Natural killer cell (primary cell): Measurements from ENCODE around the gene CFAP251. TPM values are rescaled to one million over a fixed set of nuclear protein-coding genes. Genes with fewer than 3 reads are reported as not detected.
"Not testable (repeated sequence)": the region's sequence is repeated elsewhere in the genome, so short reads cannot be mapped to it uniquely, and the experiment has no call there.

Source experiments
- ATAC-seq, 3 donors: fragments of 150-1000 bp in 2 of 3; fragments of 200-7000 bp in 1 of 3; cut with Tn5 transposase; 1 replicate in 1 of 3; 2 replicates in 2 of 3; pipeline ENCODE4 v1.10.0; 2021; ENCODE audit warnings: mild to moderate bottlenecking in 2 of 3, moderate library complexity in 2 of 3
- DNase-seq, 2 donors: peaks; one replicate each; pipeline versions ENCODE4 v3.0.0 to v3.0.0-alpha.2; 2013 to 2021; ENCODE audit warnings: mixed read lengths in 1 of 2
- H3K27ac ChIP-seq: one replicate; pipeline ENCODE4 v1.5.1; 2013; ENCODE audit warnings: mild to moderate bottlenecking, low read length
- H3K27me3 ChIP-seq: one replicate; pipeline ENCODE4 v1.6.1; 2013; ENCODE audit warnings: low read length; ENCODE audit not compliant: control insufficient read depth, insufficient read depth
- H3K36me3 ChIP-seq: one replicate; pipeline ENCODE4 v1.6.1; 2013; ENCODE audit warnings: low read length; ENCODE audit not compliant: control insufficient read depth, insufficient read depth
- H3K4me1 ChIP-seq: one replicate; pipeline ENCODE4 v1.6.1; 2013; ENCODE audit warnings: low read length; ENCODE audit not compliant: control insufficient read depth, insufficient read depth
- H3K4me3 ChIP-seq: one replicate; pipeline ENCODE4 v1.5.1; 2013; ENCODE audit warnings: low read length
- H3K9me3 ChIP-seq: one replicate; pipeline ENCODE4 v1.6.1; 2013; ENCODE audit warnings: low read length; ENCODE audit not compliant: control insufficient read depth, insufficient read depth
- H3K27ac Mint-ChIP-seq, 2 donors: one replicate each; pipeline ENCODE4 v1.8.0; 2022; ENCODE audit warnings: mild to moderate bottlenecking in 2 of 2, mixed read lengths in 2 of 2, moderate library complexity in 1 of 2
- H3K27me3 Mint-ChIP-seq, 2 donors: one replicate each; pipeline ENCODE4 v1.8.0; 2022; ENCODE audit warnings: low read depth in 2 of 2, mixed read lengths in 2 of 2
- H3K36me3 Mint-ChIP-seq: one replicate; pipeline ENCODE4 v1.8.0; 2022; ENCODE audit warnings: mixed read lengths
- H3K4me1 Mint-ChIP-seq, 2 donors: one replicate each; pipeline ENCODE4 v1.8.0; 2022; ENCODE audit warnings: mixed read lengths in 2 of 2
- H3K4me3 Mint-ChIP-seq: one replicate; pipeline ENCODE4 v1.8.0; 2022; ENCODE audit warnings: mild to moderate bottlenecking, moderate library complexity, mixed read lengths
- H3K9me3 Mint-ChIP-seq, 2 donors: one replicate each; pipeline ENCODE4 v1.8.0; 2022; ENCODE audit warnings: mixed read lengths in 2 of 2
- WGBS: methylation state at CpG from one replicate; pipeline ENCODE4 v1.1.7; 2013; ENCODE audit warnings: missing lambda C conversion rate; ENCODE audit not compliant: insufficient coverage; 5-methylcytosine and 5-hydroxymethylcytosine counted together
- intact Hi-C: fragments of 100-400 bp; cut with micrococcal nuclease; formaldehyde crosslinking; loops from one replicate; pipeline ENCODE4 v1.14.2; 2022
- total RNA-seq, 4 donors: library from RNA; stranded (reverse); fragments of 120-200 nt in 1 of 4; gene quantifications; one replicate each; pipeline versions ENCODE4 v1.2.3 to v1.2.4, GENCODE V29; 2013 to 2022
- TF ChIP-seq, protein P1 (sequence below): fragments of 200-600 bp; IDR thresholded peaks from one replicate; pipeline ENCODE4 v1.8.0; 2022; ENCODE audit warnings: antibody characterized with exemption

Gene CFAP251
- total RNA-seq, 3 donors from 2014 or later (not counting 1 experiment from before 2014, with no cell fraction given): 0.59 to 0.80 (median 0.59) TPM

DNA sequence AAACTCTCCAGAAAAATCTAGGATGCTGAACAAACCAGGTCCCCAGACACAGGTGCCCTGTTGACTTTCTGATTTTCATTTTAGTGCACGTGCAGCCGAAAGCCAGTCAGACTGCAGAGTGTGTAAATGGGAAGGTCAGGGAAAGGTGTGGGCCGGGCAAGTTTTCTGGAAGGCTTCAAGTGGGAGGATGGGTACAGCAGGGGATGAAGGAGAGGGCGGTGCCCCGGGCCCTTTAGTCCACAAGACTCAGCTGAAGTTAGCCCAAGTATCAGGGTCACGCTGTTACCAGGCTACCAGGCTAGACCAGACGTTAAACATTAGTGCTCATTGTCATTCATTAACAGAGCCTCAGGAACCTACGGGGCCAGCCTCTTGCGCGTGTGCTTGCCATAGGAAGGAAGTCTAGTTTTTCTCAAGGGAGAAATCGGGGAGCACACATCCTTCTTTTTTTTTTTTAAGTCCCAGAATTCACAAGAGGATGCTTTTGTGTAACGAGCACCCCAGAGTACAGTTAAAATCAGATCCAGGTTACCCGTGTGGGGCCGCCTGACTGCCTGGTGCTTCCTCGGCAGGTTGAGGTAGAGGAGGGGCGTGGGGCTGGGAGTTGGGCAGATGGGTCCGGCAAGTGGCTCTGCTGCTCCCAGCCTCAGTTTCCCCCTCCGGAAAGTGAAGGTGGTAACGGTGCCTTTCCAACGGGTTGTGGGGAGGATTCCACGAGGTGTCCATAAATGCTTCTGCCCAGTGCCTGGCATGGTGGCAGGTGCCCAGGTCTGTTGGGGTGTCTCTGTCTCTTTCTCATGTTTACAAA, 122.4 kb downstream of the CFAP251 start:
- ATAC-seq (no peak), DNase-seq (no peak)
- Mint-ChIP-seq H3K4me1 (no peaks in the 10 kb centered on the region), H3K27me3 (no peaks in the 10 kb centered on the region), H3K9me3 (no peaks in the 10 kb centered on the region), H3K27ac (no peak overlapping the region), H3K4me3 (no peak overlapping the region), H3K36me3 (no peaks in the 10 kb centered on the region)
- H3K27ac ChIP-seq: no peak overlapping the region
- no peaks in the 10 kb centered on the region for H3K9me3 ChIP-seq
- TF ChIP-seq, protein P1, sequence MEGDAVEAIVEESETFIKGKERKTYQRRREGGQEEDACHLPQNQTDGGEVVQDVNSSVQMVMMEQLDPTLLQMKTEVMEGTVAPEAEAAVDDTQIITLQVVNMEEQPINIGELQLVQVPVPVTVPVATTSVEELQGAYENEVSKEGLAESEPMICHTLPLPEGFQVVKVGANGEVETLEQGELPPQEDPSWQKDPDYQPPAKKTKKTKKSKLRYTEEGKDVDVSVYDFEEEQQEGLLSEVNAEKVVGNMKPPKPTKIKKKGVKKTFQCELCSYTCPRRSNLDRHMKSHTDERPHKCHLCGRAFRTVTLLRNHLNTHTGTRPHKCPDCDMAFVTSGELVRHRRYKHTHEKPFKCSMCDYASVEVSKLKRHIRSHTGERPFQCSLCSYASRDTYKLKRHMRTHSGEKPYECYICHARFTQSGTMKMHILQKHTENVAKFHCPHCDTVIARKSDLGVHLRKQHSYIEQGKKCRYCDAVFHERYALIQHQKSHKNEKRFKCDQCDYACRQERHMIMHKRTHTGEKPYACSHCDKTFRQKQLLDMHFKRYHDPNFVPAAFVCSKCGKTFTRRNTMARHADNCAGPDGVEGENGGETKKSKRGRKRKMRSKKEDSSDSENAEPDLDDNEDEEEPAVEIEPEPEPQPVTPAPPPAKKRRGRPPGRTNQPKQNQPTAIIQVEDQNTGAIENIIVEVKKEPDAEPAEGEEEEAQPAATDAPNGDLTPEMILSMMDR: no peak
- intact Hi-C loops: no loop called here
- no peak overlapping the region for H3K4me3 ChIP-seq
- no peaks in the 10 kb centered on the region for H3K36me3 ChIP-seq
- 85% methylated on average over 21 of the region's 21 CpGs for WGBS
- no peaks in the 10 kb centered on the region for H3K4me1 ChIP-seq
- no peaks in the 10 kb centered on the region for H3K27me3 ChIP-seq

DNA sequence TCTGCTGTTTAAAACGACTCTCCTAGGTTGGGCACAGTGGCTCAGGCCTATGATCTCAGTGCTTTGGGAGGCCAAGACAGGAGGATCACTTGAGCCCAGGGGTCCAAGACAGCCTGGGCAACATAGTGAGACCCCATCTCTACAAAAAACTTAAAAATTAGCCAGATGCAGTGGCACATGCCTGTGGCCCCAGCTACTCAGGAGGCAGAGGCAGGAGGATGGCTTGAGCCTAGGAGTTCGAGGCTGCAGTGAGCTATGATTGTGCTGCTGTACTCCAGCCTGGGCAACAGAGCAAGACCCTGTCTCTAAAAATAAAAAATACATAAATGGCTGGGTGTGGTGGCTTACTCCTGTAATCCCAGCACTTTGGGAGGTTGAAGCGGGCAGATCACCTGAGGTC, 123.1 kb downstream of the CFAP251 start:
- H3K27ac ChIP-seq, DNase-seq, H3K27ac Mint-ChIP-seq, H3K27me3 Mint-ChIP-seq, H3K4me1 ChIP-seq, H3K4me1 Mint-ChIP-seq, H3K4me3 ChIP-seq, H3K9me3 ChIP-seq, H3K9me3 Mint-ChIP-seq, H3K36me3 ChIP-seq, H3K4me3 Mint-ChIP-seq, intact Hi-C loops, H3K36me3 Mint-ChIP-seq, H3K27me3 ChIP-seq, ATAC-seq: not testable (repeated sequence)
- 97% methylated on average over 3 of the region's 3 CpGs for WGBS

DNA sequence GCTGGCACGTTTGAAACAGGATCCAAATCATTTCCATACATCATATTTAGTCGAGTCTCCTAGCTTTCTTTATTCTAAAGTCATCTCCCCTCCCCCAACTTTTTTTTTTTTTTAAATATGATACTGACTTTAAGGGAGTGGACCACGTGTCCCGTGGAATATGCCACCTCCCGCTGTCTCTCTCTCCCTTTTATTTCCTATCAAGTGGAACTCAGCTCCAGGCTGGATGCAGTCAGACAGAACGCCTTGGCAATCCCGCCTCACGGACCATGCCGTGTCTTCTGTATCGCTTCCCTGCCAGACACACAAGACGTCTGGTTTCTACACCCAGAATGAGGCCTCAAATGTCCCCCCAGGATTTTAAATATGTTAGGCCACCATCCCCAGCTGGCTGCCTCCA, 124.5 kb downstream of the CFAP251 start:
- no peak overlapping the region for H3K27ac ChIP-seq
- no peak overlapping the region for H3K27ac Mint-ChIP-seq
- H3K36me3 ChIP-seq: no peaks in the 10 kb centered on the region
- no peaks in the 10 kb centered on the region for H3K4me1 ChIP-seq
- no peaks in the 10 kb centered on the region for H3K4me1 Mint-ChIP-seq
- H3K9me3 ChIP-seq: no peaks in the 10 kb centered on the region
- no peaks in the 10 kb centered on the region for H3K27me3 Mint-ChIP-seq
- no peaks in the 10 kb centered on the region for H3K36me3 Mint-ChIP-seq
- H3K4me3 Mint-ChIP-seq: no peak overlapping the region
- DNase-seq (no peak), ATAC-seq (no peak)
- no peaks in the 10 kb centered on the region for H3K9me3 Mint-ChIP-seq
- no peaks in the 10 kb centered on the region for H3K27me3 ChIP-seq
- WGBS: 92% methylated on average over 11 of the region's 11 CpGs
- no peak overlapping the region for H3K4me3 ChIP-seq
- TF ChIP-seq, protein P1: no peak
- intact Hi-C loops: no loop called here

DNA sequence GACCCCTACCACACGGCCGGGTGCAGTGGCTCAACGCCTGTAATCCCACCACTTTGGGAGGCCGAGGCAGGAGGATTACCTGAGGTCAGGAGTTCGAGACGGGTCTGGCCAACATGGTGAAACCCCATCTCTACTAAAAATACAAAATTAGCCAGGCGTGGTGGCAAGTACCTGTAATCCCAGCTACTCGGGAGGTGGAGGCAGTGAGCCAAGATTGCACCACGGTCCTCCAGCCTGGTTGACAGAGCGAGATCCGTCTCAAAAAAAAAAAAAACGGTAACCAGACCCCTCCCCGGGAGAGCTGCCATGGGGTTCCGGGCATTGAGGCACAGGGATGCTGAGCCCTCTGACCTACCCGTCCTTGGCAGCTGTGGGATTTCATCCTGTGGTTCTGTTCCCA, 125.1 kb downstream of the CFAP251 start:
- no peak overlapping the region for H3K4me3 ChIP-seq
- H3K9me3 ChIP-seq: no peaks in the 10 kb centered on the region
- Mint-ChIP-seq H3K27me3 (no peaks in the 10 kb centered on the region), H3K27ac (no peak overlapping the region), H3K4me1 (no peaks in the 10 kb centered on the region), H3K4me3 (no peak overlapping the region), H3K36me3 (no peaks in the 10 kb centered on the region), H3K9me3 (no peaks in the 10 kb centered on the region)
- 94% methylated on average over 15 of the region's 15 CpGs for WGBS
- no peaks in the 10 kb centered on the region for H3K4me1 ChIP-seq
- intact Hi-C loops: no loop called here
- H3K27me3 ChIP-seq: no peaks in the 10 kb centered on the region
- H3K36me3 ChIP-seq: no peaks in the 10 kb centered on the region
- H3K27ac ChIP-seq: no peak overlapping the region
- TF ChIP-seq, protein P1: no peak
- ATAC-seq (no peak), DNase-seq (no peak)
